GM20000 (cell line): Measurements from ENCODE around the gene NKAIN2.
"Not testable (repeated sequence)": the region's sequence is repeated elsewhere in the genome, so short reads cannot be mapped to it uniquely, and the experiment has no call there.

Experiments used
- DNase-seq: peaks from one replicate; pipeline ENCODE4 v3.0.0; 2012; ENCODE audit warnings: low spot score
- CTCF ChIP-seq: IDR thresholded peaks from 2 replicates; pipeline ENCODE4 v1.5.1; 2012; ENCODE audit warnings: mild to moderate bottlenecking, control low read depth; ENCODE audit errors: extremely low read depth, missing control alignments

Gene NKAIN2

GRCh38 chr6:124438546-124439065 lies 634.9 kb downstream of the NKAIN2 start:
- TF ChIP-seq CTCF = no peak
- DNase-seq = no peak

- DNase-seq = no peak
- no peak for TF ChIP-seq CTCF
These were observed 637.8 kb downstream of the NKAIN2 start for GRCh38 chr6:124441450-124441849.

GRCh38 chr6:124443541-124443940 lies 639.9 kb downstream of the NKAIN2 start:
- TF ChIP-seq CTCF = no peak
- no peak for DNase-seq

GRCh38 chr6:124445581-124445980 lies 641.9 kb downstream of the NKAIN2 start:
- no peak for TF ChIP-seq CTCF
- DNase-seq = no peak

GRCh38 chr6:124446961-124447360 lies 643.3 kb downstream of the NKAIN2 start:
- DNase-seq = no peak
- TF ChIP-seq CTCF = no peak

GRCh38 chr6:124459268-124459667 lies 655.6 kb downstream of the NKAIN2 start:
- no peak for TF ChIP-seq CTCF
- no peak for DNase-seq

- TF ChIP-seq CTCF = no peak
- DNase-seq = no peak
These were observed 659.1 kb downstream of the NKAIN2 start for GRCh38 chr6:124462750-124463149.

- TF ChIP-seq CTCF = no peak
- no peak for DNase-seq
These were observed 659.6 kb downstream of the NKAIN2 start for GRCh38 chr6:124463271-124463670.

GRCh38 chr6:124464600-124464999 lies 660.9 kb downstream of the NKAIN2 start:
- not testable (repeated sequence) for DNase-seq
